Neural cell (in vitro differentiated cells): ENCODE data around the gene SPECC1L.

Experiments used
- EP300 ChIP-seq: fragments of 450-650 bp; conservative IDR thresholded peaks from 2 replicates; pipeline ENCODE4 v1.6.1; 2014; ENCODE audit warnings: antibody characterized with exemption, mild to moderate bottlenecking, moderate library complexity; ENCODE audit not compliant: poor library complexity, severe bottlenecking
- EZH2 ChIP-seq: fragments of 200-600, 300-800 bp; shearing (Covaris generic), sonication (generic); IDR thresholded peaks from 2 replicates; pipeline ENCODE4 v1.6.1; 2014; ENCODE audit warnings: antibody characterized with exemption, low read length, borderline replicate concordance, mild to moderate bottlenecking; ENCODE audit not compliant: insufficient read depth, poor library complexity, severe bottlenecking
- MXI1 ChIP-seq: fragments of 450-650 bp; conservative IDR thresholded peaks from 2 replicates; pipeline ENCODE4 v1.6.1; 2014; ENCODE audit warnings: antibody characterized with exemption, mild to moderate bottlenecking; ENCODE audit not compliant: poor library complexity, severe bottlenecking
- RAD21 ChIP-seq: fragments of 450-650 bp; conservative IDR thresholded peaks from 2 replicates; pipeline ENCODE4 v1.6.1; 2014; ENCODE audit warnings: antibody characterized with exemption, mild to moderate bottlenecking, moderate library complexity
- TF ChIP-seq, protein P1 (sequence below): fragments of 450-650 bp; IDR thresholded peaks from 2 replicates; pipeline ENCODE4 v1.5.1; 2014; ENCODE audit warnings: antibody characterized with exemption, mild to moderate bottlenecking, moderate library complexity; ENCODE audit not compliant: poor library complexity, severe bottlenecking
- TF ChIP-seq, protein P2 (sequence below): IDR thresholded peaks from 2 replicates; pipeline ENCODE4 v1.6.1; 2012; ENCODE audit warnings: borderline replicate concordance

DNA sequence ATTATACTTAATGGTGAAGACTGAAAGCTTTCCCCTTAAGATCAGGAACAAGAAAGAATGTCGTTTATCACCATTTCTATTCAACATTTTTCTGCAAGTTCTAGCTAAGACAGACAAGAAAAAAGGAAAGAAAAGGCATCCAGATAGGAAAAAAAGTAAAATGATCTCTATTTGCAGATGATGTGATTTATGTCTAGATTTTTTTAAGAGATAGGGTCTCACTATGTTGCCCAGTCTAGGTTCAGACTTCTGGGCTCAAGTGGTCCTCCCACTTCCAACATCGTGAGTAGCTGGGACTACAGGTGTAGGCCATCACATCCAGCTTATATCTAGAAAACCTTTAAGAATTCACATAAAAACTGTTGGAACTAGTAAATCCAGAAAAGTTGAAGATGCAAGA, 105.4 kb downstream of the SPECC1L start:
- no peak for TF ChIP-seq EZH2
- TF ChIP-seq, protein P1, sequence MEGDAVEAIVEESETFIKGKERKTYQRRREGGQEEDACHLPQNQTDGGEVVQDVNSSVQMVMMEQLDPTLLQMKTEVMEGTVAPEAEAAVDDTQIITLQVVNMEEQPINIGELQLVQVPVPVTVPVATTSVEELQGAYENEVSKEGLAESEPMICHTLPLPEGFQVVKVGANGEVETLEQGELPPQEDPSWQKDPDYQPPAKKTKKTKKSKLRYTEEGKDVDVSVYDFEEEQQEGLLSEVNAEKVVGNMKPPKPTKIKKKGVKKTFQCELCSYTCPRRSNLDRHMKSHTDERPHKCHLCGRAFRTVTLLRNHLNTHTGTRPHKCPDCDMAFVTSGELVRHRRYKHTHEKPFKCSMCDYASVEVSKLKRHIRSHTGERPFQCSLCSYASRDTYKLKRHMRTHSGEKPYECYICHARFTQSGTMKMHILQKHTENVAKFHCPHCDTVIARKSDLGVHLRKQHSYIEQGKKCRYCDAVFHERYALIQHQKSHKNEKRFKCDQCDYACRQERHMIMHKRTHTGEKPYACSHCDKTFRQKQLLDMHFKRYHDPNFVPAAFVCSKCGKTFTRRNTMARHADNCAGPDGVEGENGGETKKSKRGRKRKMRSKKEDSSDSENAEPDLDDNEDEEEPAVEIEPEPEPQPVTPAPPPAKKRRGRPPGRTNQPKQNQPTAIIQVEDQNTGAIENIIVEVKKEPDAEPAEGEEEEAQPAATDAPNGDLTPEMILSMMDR = no peak
- TF ChIP-seq MXI1 = no peak
- TF ChIP-seq RAD21 = no peak
- TF ChIP-seq, protein P2, sequence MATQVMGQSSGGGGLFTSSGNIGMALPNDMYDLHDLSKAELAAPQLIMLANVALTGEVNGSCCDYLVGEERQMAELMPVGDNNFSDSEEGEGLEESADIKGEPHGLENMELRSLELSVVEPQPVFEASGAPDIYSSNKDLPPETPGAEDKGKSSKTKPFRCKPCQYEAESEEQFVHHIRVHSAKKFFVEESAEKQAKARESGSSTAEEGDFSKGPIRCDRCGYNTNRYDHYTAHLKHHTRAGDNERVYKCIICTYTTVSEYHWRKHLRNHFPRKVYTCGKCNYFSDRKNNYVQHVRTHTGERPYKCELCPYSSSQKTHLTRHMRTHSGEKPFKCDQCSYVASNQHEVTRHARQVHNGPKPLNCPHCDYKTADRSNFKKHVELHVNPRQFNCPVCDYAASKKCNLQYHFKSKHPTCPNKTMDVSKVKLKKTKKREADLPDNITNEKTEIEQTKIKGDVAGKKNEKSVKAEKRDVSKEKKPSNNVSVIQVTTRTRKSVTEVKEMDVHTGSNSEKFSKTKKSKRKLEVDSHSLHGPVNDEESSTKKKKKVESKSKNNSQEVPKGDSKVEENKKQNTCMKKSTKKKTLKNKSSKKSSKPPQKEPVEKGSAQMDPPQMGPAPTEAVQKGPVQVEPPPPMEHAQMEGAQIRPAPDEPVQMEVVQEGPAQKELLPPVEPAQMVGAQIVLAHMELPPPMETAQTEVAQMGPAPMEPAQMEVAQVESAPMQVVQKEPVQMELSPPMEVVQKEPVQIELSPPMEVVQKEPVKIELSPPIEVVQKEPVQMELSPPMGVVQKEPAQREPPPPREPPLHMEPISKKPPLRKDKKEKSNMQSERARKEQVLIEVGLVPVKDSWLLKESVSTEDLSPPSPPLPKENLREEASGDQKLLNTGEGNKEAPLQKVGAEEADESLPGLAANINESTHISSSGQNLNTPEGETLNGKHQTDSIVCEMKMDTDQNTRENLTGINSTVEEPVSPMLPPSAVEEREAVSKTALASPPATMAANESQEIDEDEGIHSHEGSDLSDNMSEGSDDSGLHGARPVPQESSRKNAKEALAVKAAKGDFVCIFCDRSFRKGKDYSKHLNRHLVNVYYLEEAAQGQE = no peak
- TF ChIP-seq EP300 = no peak
